PC-3 (cell line): ENCODE measurements around the gene RALGAPA1. TPM values are rescaled to one million over a fixed set of nuclear protein-coding genes. Genes with fewer than 3 reads are reported as not detected.

Experiments used
- ATAC-seq: fragments of 200-7000 bp; cut with Tn5 transposase; 2 replicates; pipeline ENCODE4 v1.9.1; 2020; ENCODE audit warnings: mild to moderate bottlenecking, moderate library complexity
- BruUV-seq: library from RNA; stranded (reverse); fragments of 400-500 nt; replicated peaks from 2 replicates; lab custom pipeline; 2021; lab: Mats Ljungman, UMichigan
- CTCF ChIA-PET: fragments of 300-600 bp; sonication (Branson Sonifier 250); formaldehyde crosslinking; loops from one replicate; lab custom pipeline; 2022; ENCODE audit warnings: antibody characterized with exemption; lab: Charles Lee
- POLR2A ChIA-PET: fragments of 300-600 bp; sonication (Branson Sonifier 250); formaldehyde crosslinking; loops from one replicate; lab custom pipeline; 2022; ENCODE audit warnings: antibody characterized with exemption; ENCODE audit not compliant: unreplicated experiment; lab: Charles Lee
- DNase-seq: peaks from one replicate; pipeline ENCODE4 v3.0.0-alpha.2; 2015
- H2AFZ ChIP-seq: fragments of 300-600 bp; sonication (generic); 2 replicates; pipeline ENCODE4 v1.6.0; 2016; ENCODE audit warnings: antibody characterized with exemption, low read length
- H3F3A ChIP-seq: fragments of 300-600 bp; sonication (generic); one replicate; pipeline ENCODE4 v1.6.0; 2017; ENCODE audit warnings: antibody characterized with exemption, low read length, control low read depth, mild to moderate bottlenecking; ENCODE audit not compliant: unreplicated experiment
- H3K27ac ChIP-seq: fragments of 300-600 bp; sonication (generic); 2 replicates; pipeline ENCODE4 v1.5.1; 2016; ENCODE audit warnings: mild to moderate bottlenecking, low read length
- H3K27me3 ChIP-seq: fragments of 300-600 bp; sonication (generic); 2 replicates; pipeline ENCODE4 v1.6.1; 2016; ENCODE audit warnings: low read length, mixed read lengths
- H3K36me3 ChIP-seq: fragments of 300-600 bp; sonication (generic); 2 replicates; pipeline ENCODE4 v1.6.1; 2016; ENCODE audit warnings: low read depth, mixed run types, low read length, mixed read lengths
- H3K4me1 ChIP-seq: fragments of 300-600 bp; sonication (generic); 2 replicates; pipeline ENCODE4 v1.5.1; 2016; ENCODE audit warnings: low read length; ENCODE audit not compliant: insufficient read depth
- H3K4me2 ChIP-seq: fragments of 300-600 bp; sonication (generic); 2 replicates; pipeline ENCODE4 v1.6.0; 2016; ENCODE audit warnings: low read length
- H3K4me3 ChIP-seq: fragments of 300-600 bp; sonication (generic); 2 replicates; pipeline ENCODE4 v1.5.1; 2016; ENCODE audit warnings: mild to moderate bottlenecking, low read length, mixed read lengths
- H3K79me2 ChIP-seq: fragments of 300-600 bp; sonication (generic); 2 replicates; pipeline ENCODE4 v1.6.1; 2017; ENCODE audit warnings: low read length, mixed read lengths
- H3K9ac ChIP-seq: fragments of 300-600 bp; sonication (generic); 2 replicates; pipeline ENCODE4 v1.6.0; 2016; ENCODE audit warnings: mild to moderate bottlenecking, low read length
- H3K9me2 ChIP-seq: fragments of 300-600 bp; sonication (generic); replicated peaks from 2 replicates; pipeline ENCODE4 v1.6.1; 2016; ENCODE audit warnings: mixed run types, low read length, mixed read lengths
- H3K9me3 ChIP-seq: fragments of 300-600 bp; sonication (generic); 2 replicates; pipeline ENCODE4 v1.6.1; 2016; ENCODE audit warnings: low read length, mixed read lengths
- H4K20me1 ChIP-seq: fragments of 300-600 bp; sonication (generic); 2 replicates; pipeline ENCODE4 v1.6.1; 2016; ENCODE audit warnings: low read length, mixed read lengths
- CTCF ChIP-seq: fragments of 300-600 bp; sonication (generic); conservative IDR thresholded peaks from 2 replicates; pipeline ENCODE4 v1.5.1; 2017; ENCODE audit warnings: antibody characterized with exemption, low read depth, mild to moderate bottlenecking, low read length
- EZH2 ChIP-seq: fragments of 300-600 bp; sonication (generic); IDR thresholded peaks from one replicate; pipeline ENCODE4 v1.6.1; 2017; ENCODE audit warnings: antibody characterized with exemption, mild to moderate bottlenecking, low read length; ENCODE audit not compliant: unreplicated experiment
- EZH2phosphoT487 ChIP-seq: fragments of 300-600 bp; sonication (generic); IDR thresholded peaks from 2 replicates; pipeline ENCODE4 v1.6.1; 2018; ENCODE audit warnings: mild to moderate bottlenecking, antibody characterized with exemption, low read length, borderline replicate concordance
- intact Hi-C: fragments of 100-400 bp; cut with micrococcal nuclease; formaldehyde crosslinking; loops from 2 replicates; pipeline ENCODE4 v1.9.0; 2023
- total RNA-seq: library from RNA; depleted of rRNA; stranded (reverse); fragments of >200 nt; gene quantifications from 2 replicates; pipeline ENCODE4 v1.2.3, GENCODE V29; 2014

RALGAPA1 gene
- total RNA-seq, 1 experiment from 2014 or later, result 20.3 TPM

DNA sequence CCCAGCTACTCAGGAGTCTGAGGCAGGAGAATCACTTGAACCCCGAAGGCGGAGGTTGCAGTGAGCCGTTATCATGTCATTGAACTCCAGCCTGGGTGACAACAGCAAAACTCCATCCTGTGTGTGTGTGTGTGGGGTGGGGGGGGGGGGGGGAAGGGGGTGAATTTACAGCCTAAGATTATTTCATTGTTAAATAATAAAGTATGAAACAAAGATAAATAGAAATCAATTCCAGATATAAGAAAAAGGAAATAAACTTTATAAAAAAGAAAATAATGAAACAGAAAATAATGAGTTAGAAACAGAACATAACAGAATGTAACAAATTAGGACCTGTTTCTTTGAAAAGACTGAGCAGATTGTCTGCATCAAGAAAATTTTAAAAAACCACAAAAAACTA, 191.6 kb downstream of the RALGAPA1 start:
- POLR2A ChIA-PET, result no interaction called here
- H3F3A ChIP-seq, result no peaks in the 10 kb centered on the region
- TF ChIP-seq CTCF, result no peak
- no peak for TF ChIP-seq EZH2phosphoT487
- no peak for TF ChIP-seq EZH2
- no peaks in the 10 kb centered on the region for H3K9me3 ChIP-seq
- H3K4me1 ChIP-seq, result no peaks in the 10 kb centered on the region
- H3K9me2 ChIP-seq, result no peaks in the 10 kb centered on the region
- CTCF ChIA-PET, result no interaction called here
- BruUV-seq, result no TSS peak
- intact Hi-C loops, result no loop called here
- H3K36me3 ChIP-seq, result no peaks in the 10 kb centered on the region
- no peak overlapping the region for H3K9ac ChIP-seq
- DNase-seq (no peak), ATAC-seq (no peak)
- no peak overlapping the region for H3K4me3 ChIP-seq
- no peak overlapping the region for H2AFZ ChIP-seq
- H3K4me2 ChIP-seq, result no peak overlapping the region
- no peaks in the 10 kb centered on the region for H3K79me2 ChIP-seq
- no peak overlapping the region for H3K27ac ChIP-seq
- H3K27me3 ChIP-seq, result no peaks in the 10 kb centered on the region
- no peaks in the 10 kb centered on the region for H4K20me1 ChIP-seq

GRCh38 chr14:35607380-35607779, 201.7 kb downstream of the RALGAPA1 start:
- TF ChIP-seq EZH2phosphoT487, result no peak
- TF ChIP-seq EZH2, result no peak
- no peak for TF ChIP-seq CTCF
- no peak for ATAC-seq
- intact Hi-C loops, result no loop called here
- Histone ChIP-seq H3K4me3 (no peak overlapping the region), H3K9me3 (no peaks in the 10 kb centered on the region), H3K36me3 (no peaks in the 10 kb centered on the region; the same call in 1 of the 2 replicates), H4K20me1 (no peaks in the 10 kb centered on the region), H3F3A (no peaks in the 10 kb centered on the region), H3K27me3 (no peaks in the 10 kb centered on the region), H3K9ac (no peak overlapping the region), H3K79me2 (no peaks in the 10 kb centered on the region), H3K4me1 (no peaks in the 10 kb centered on the region), H3K9me2 (no peaks in the 10 kb centered on the region), H2AFZ (no peak overlapping the region), H3K27ac (no peak overlapping the region), H3K4me2 (no peak overlapping the region)
- no peak for DNase-seq
- no TSS peak for BruUV-seq
- ChIA-PET CTCF (interaction anchor here (0.6 kb wide), 1 partner anchor 169 kb away, joined by 10 read pairs; no protein-coding TSS in a partner anchor), POLR2A (interaction anchor here (0.6 kb wide), 1 partner anchor 76 kb away, joined by 3 read pairs; no protein-coding TSS in a partner anchor)

DNA sequence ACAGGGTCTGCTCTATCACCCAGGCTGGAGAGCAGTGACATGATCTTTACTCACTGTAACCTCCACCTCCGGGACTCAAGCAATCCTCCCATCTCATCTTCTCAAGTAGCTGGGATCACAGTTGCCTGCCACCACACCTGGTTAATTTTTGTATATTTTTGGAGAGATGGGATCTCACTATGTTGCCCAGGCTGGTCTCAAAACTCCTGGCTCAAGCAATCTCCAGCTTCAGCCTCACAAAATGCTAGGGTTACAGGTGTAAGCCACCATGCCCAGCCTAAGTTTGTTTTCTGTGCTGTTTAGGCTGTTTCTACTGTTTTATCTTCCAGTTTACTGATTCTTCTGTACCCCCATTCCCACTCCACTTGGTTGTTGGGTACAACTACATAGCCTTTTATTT, 208.8 kb downstream of the RALGAPA1 start:
- CTCF ChIA-PET, result no interaction called here
- no peak for TF ChIP-seq CTCF
- no peak for TF ChIP-seq EZH2phosphoT487
- no TSS peak for BruUV-seq

More for the DNA sequence above, 208.8 kb downstream of the RALGAPA1 start:
- intact Hi-C loops, result no loop called here
- Histone ChIP-seq H3K9me3 (no peaks in the 10 kb centered on the region), H3K79me2 (no peaks in the 10 kb centered on the region), H3K4me1 (no peaks in the 10 kb centered on the region), H3K36me3 (no peaks in the 10 kb centered on the region; the same call in 1 of the 2 replicates), H2AFZ (no peak overlapping the region), H3K9ac (no peak overlapping the region), H3F3A (no peaks in the 10 kb centered on the region), H3K27ac (no peak overlapping the region), H4K20me1 (no peaks in the 10 kb centered on the region), H3K4me2 (no peak overlapping the region), H3K9me2 (no peaks in the 10 kb centered on the region), H3K4me3 (no peak overlapping the region), H3K27me3 (no peaks in the 10 kb centered on the region)
- ATAC-seq (no peak), DNase-seq (no peak)
- POLR2A ChIA-PET, result no interaction called here
